Psoas muscle (tissue), 8 donors: ENCODE data around the gene HTR1D. TPM values are rescaled to one million over a fixed set of nuclear protein-coding genes. Genes with fewer than 3 reads are reported as not detected.
"Not testable (repeated sequence)": the region's sequence is repeated elsewhere in the genome, so short reads cannot be mapped to it uniquely, and the experiment has no call there.

ENCODE experiments used
- ATAC-seq, 4 donors: fragments of 200-7000 bp; cut with Tn5 transposase; one replicate each; pipeline ENCODE4 v1.9.1; 2020; ENCODE audit warnings: moderate library complexity in 3 of 4, mild to moderate bottlenecking in 2 of 4
- DNase-seq, 2 donors: peaks; one replicate each; pipeline ENCODE4 v3.0.0-alpha.2; 2020
- H3K27ac ChIP-seq: fragments of 200-600 bp; one replicate; pipeline ENCODE4 v1.8.0; 2022
- H3K27me3 ChIP-seq, 3 donors: fragments of 200-600 bp in 1 of 3; one replicate each; pipeline versions ENCODE4 v1.6.1 to v1.8.0; 2013 to 2022; ENCODE audit warnings: low read length in 2 of 3, mild to moderate bottlenecking in 2 of 3, moderate library complexity in 1 of 3; ENCODE audit not compliant: insufficient read depth in 3 of 3
- H3K36me3 ChIP-seq, 2 donors: fragments of 200-600 bp in 1 of 2; one replicate each; pipeline versions ENCODE4 v1.6.1 to v1.8.0; 2013 to 2022; ENCODE audit warnings: low read depth in 1 of 2, mild to moderate bottlenecking in 1 of 2, moderate library complexity in 1 of 2; ENCODE audit not compliant: insufficient read depth in 1 of 2
- H3K4me1 ChIP-seq: fragments of 200-600 bp; one replicate; pipeline ENCODE4 v1.8.0; 2022
- H3K4me3 ChIP-seq: fragments of 200-600 bp; one replicate; pipeline ENCODE4 v1.8.0; 2022; ENCODE audit warnings: mild to moderate bottlenecking
- H3K9me3 ChIP-seq: fragments of 200-600 bp; one replicate; pipeline ENCODE4 v1.8.0; 2022
- CTCF ChIP-seq: fragments of 200-600 bp; IDR thresholded peaks from one replicate; pipeline ENCODE4 v1.8.0; 2022; ENCODE audit warnings: antibody characterized with exemption
- WGBS, 3 donors: extraction: QIAGEN DNeasy Blood & Tissue Kit; methylation state at CpG; one replicate each; pipeline versions ENCODE4 v1.1.6 to v1.1.7; 2013; 5-methylcytosine and 5-hydroxymethylcytosine counted together
- intact Hi-C, 2 donors: fragments of 100-400 bp; cut with DNase I; formaldehyde crosslinking; loops; one replicate each; pipeline versions ENCODE4 v1.11.0 to v1.14.2; 2022
- long read RNA-seq, 2 donors: library from polyadenylated mRNA; unstranded; transcript quantifications; one replicate each; pipeline ENCODE4 v2.0.0, GENCODE V29; 2021
- polyA plus RNA-seq, 3 donors: library from polyadenylated mRNA; stranded (reverse); fragments of 200-250 nt; gene quantifications; one replicate each; pipeline ENCODE4 v1.2.3, GENCODE V29; 2013
- total RNA-seq, 4 donors: library from RNA; stranded (reverse); fragmentation: NEBNext Ultra II Directional in 2 of 4; extraction: Animal tissue kit (Norgen Biotek cat#: 25700) in 2 of 4; gene quantifications; one replicate each; pipeline versions ENCODE4 v1.2.1 to v1.2.4, GENCODE V29; 2021 to 2023
- donor health status: healthy with polysubstance abuse.
- donor health status: DM: no; HTN: no; CAD: no; lungs with moderate emphysema.
- donor health status: Bipolar disorder and iron deficiency.
- donor health status: healthy.
- donor health status: DM: yes; HTN: yes; CAD: no.
- donor health status: DM: no; HTN: no; CAD: no.
- donor health status: DM: no; HTN: no; CAD: no.
- donor health status: DM: yes; HTN: yes; CAD: no.

HTR1D gene, protein sequence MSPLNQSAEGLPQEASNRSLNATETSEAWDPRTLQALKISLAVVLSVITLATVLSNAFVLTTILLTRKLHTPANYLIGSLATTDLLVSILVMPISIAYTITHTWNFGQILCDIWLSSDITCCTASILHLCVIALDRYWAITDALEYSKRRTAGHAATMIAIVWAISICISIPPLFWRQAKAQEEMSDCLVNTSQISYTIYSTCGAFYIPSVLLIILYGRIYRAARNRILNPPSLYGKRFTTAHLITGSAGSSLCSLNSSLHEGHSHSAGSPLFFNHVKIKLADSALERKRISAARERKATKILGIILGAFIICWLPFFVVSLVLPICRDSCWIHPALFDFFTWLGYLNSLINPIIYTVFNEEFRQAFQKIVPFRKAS
- total RNA-seq = not detected
- under 1 TPM in 2 of 3 donors, not detected in 1; 0.03 to 0.06 TPM for polyA plus RNA-seq
- long read RNA-seq, donor 1 = 0 reads
- long read RNA-seq, donor 2 = 0 reads

GRCh38 chr1:23217421-23218115, at the start of gene HTR1D:
Gene HTR1D, minus strand, starts transcription at chr1:23217502. Its CDS starts 23,283 bp downstream, at chr1:23194219.
- Histone ChIP-seq H3K36me3 (no peaks in the 10 kb centered on the region), H3K27me3 (peaks cover 2 to 62% (median 13%) of the 10 kb centered on the region in 3 donors), H3K27ac (no peak within 1 kb of the TSS), H3K4me3 (peak within 1 kb of the TSS; percentile 60), H3K4me1 (no peaks in the 10 kb centered on the region), H3K9me3 (no peaks in the 10 kb centered on the region)
- ATAC-seq (peak in 1 of 4 donors; percentile 26), DNase-seq (no peak)
- TF ChIP-seq CTCF = no peak
- intact Hi-C loops = loop anchor here in 1 of 2 donors (5.0 kb wide), 1 partner anchor 55 kb away; no protein-coding TSS in a partner anchor
- 3 to 5% (median 4%) methylated on average over 23 to 45 of the region's 45 CpGs for WGBS, 3 donors

DNA sequence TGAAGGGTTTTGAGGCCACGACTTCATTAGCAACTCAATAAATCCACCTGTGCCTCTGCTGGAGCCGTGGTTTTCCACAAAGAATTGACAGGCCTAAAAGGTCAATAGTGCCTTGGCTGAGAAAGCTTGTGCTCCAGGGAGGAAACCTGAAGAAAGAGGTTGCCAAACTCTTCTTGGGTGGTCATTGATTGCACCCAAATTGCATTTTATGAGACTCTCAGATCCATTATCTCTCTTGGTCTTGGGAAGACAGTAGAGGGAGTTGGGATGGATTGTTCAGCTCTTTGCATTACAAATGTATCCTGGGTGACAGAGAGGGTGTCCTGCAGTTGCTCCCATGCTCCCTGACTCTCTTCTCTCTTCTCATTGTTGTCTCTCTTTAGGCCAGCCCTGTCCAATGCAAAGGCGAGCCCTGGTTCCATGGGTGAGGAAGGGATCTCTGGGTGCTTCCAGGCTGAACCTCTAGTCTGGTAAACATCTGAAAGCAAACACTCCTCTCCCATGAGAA, 46.1 kb upstream of the HTR1D start:
- ATAC-seq = no peak
- intact Hi-C loops = no loop called here
- H3K27ac ChIP-seq = no peak overlapping the region
- no peaks in the 10 kb centered on the region for H3K27me3 ChIP-seq
- no peaks in the 10 kb centered on the region for H3K36me3 ChIP-seq
- 40 to 51% (median 46%) methylated on average over 3 of the region's 3 CpGs for WGBS, 3 donors
- H3K9me3 ChIP-seq = no peaks in the 10 kb centered on the region
- H3K4me1 ChIP-seq = no peaks in the 10 kb centered on the region
- no peak for TF ChIP-seq CTCF
- no peak for DNase-seq
- no peak overlapping the region for H3K4me3 ChIP-seq

DNA sequence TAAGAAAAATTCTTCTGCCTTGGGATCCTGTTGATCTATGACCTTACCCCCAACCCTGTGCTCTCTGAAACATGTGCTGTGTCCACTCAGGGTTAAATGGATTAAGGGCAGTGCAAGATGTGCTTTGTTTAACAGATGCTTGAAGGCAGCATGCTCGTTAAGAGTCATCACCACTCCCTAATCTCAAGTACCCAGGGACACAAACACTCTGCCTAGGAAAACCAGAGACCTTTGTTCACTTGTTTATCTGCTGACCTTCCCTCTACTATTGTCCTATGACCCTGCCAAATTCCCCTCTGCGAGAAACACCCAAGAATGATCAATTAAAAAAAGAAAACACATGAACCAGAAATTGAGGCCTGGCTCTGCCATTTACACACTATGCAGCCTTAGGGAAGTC, 40.8 kb upstream of the HTR1D start:
- H3K27ac ChIP-seq, H3K4me1 ChIP-seq, ATAC-seq, H3K36me3 ChIP-seq, H3K27me3 ChIP-seq, H3K9me3 ChIP-seq, intact Hi-C loops, DNase-seq, H3K4me3 ChIP-seq: not testable (repeated sequence)
- 42 to 92% (median 53%) methylated on average over 1 to 2 of the region's 2 CpGs for WGBS, 3 donors

DNA sequence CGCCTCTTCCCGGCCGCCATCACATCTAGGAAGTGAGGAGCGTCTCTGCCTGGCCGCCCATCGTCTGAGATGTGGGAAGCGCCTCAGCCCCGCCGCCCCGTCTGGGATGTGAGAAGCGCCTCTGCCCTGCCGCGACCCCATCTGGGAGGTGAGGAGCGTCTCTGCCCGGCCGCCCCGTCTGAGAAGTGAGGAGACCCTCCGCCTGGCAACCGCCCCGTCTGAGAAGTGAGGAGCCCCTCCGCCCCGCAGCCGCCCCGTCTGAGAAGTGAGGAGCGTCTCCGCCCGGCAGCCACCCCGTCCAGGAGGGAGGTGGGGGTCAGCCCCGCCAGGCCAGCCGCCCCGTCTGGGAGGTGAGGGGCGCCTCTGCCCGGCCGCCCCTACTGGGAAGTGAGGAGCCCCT, 40.1 kb upstream of the HTR1D start:
- ATAC-seq, H3K27me3 ChIP-seq, DNase-seq, H3K27ac ChIP-seq, H3K4me1 ChIP-seq, H3K9me3 ChIP-seq, H3K4me3 ChIP-seq, H3K36me3 ChIP-seq, intact Hi-C loops: not testable (repeated sequence)
- 94 to 98% (median 97%) methylated on average over 19 to 33 of the region's 34 CpGs for WGBS, 3 donors

GRCh38 chr1:23254584-23254983, 37.3 kb upstream of the HTR1D start:
- H3K27me3 ChIP-seq = no peaks in the 10 kb centered on the region
- H3K4me1 ChIP-seq = no peaks in the 10 kb centered on the region
- H3K4me3 ChIP-seq = no peak overlapping the region
- WGBS, 3 donors = 81 to 86% (median 86%) methylated on average over 5 of the region's 5 CpGs
- no peaks in the 10 kb centered on the region for H3K9me3 ChIP-seq
- ATAC-seq (no peak), DNase-seq (no peak)
- intact Hi-C loops = loop anchor here in 1 of 2 donors (5.0 kb wide), 1 partner anchor 1198 kb away; no protein-coding TSS in a partner anchor
- H3K27ac ChIP-seq = no peak overlapping the region
- no peaks in the 10 kb centered on the region for H3K36me3 ChIP-seq
- no peak for TF ChIP-seq CTCF
